Neural progenitor cell (in vitro differentiated cells): ENCODE measurements around the gene ATAD3A.

Source experiments
- CTCF ChIP-seq: fragments of 200-600 bp; sonication (generic); IDR thresholded peaks from 2 replicates; pipeline ENCODE4 v1.5.1; 2017; ENCODE audit warnings: antibody characterized with exemption, mild to moderate bottlenecking
- EZH2 ChIP-seq: fragments of 200-600 bp; sonication (generic); IDR thresholded peaks from 2 replicates; pipeline ENCODE4 v1.6.1; 2017; ENCODE audit warnings: antibody characterized with exemption, mild to moderate bottlenecking, moderate library complexity

GRCh38 chr1:1528301-1529267 lies 16.6 kb downstream of the ATAD3A start:
- TF ChIP-seq EZH2 = no peak
- TF ChIP-seq CTCF = no peak
